ENCODE results near the gene EGFLAM.

The EGFLAM gene

DNA sequence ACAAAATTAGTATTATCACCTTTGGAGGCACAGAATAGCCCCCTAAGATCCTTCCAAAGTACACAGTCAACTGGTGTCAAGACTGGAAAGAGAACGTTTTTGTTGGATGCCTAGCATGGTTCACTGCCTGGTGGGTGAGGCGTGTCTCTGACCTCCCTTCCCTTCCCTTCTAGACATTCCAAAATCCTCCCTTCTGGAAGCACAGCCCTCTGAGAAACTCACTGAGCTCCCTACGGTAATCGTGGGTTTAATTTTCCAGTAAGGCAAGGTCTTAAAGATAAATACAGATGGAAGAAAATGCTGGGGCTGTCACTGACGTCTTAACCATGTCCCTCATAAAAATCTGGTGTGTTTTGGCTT, 159.3 kb downstream of the EGFLAM start:
- DNase-seq (ENCODE audit: low read depth in 2 of 2): no peak

DNA sequence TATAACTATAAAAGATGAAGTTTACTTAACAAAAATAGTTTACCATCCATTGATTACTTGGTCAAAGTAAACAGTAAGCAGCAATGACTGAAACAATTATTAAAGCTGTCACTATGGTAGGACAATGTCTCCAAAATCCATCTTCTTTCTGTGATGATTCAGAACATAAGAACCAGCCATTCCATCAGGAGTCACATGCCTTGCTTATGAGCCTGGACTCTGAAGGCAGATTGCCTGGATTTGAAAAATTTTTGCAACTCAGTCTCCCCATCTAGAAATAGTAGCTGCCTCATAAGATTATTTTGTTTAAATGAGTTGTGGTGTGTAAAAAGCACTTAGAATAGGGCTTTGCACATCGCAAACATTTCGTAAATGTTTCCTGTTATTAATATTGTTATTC, 161.9 kb downstream of the EGFLAM start:
- DNase-seq (ENCODE audit: low read depth in 2 of 2): no peak

DNA sequence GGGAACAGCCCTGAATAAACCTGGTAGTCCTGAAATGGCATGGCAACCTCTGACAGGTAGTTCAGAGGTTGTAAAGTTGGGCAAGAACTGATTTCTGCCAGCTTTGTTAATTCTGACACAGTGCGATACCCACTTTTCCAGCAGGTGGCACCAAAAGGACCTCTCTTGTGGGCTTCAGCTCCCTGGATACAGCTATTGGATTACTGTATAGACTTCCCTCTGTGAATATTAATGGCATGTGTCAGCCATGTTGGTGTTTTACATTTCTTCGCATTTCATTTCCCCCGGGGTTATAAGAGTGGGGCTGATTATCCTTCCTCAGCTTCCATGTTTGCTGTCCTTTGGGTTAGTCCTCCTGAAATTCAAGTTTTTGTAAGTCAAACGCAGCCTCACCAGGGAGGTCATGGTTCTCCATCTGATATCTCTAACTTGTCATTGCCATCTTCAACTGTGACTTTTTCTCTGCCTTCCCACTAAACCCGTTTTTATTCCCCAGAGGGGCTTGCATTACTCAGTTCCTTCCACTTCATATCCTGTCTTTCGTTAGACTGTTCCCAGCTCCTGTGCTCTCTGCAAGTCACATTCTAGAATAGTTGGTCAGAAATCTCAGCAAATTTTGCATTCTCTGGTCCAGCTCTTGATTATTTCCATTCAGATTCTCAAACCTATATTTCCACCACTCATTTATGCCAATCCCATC, 162.5 kb downstream of the EGFLAM start:
- DNase-seq (ENCODE audit: low read depth in 2 of 2): no peak

DNA sequence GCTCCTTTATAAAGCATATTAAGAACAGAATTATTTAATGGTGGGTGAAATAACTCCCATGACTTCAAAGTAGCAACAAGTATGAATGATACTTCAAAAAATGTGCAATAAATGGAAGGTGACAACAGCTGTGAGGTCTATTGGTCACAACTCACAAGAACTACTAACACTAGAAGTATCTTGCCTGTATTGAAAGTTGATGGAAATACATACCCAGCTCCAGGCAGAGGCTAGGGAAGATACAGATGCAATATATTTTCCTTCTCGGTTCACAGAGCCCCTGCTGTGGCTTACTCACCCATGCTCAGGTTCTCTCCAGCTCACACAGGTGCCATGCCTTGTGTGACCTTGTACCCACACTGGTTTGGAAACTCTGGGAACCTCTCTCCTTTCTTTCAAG, 164.3 kb downstream of the EGFLAM start:
- no peak for DNase-seq (ENCODE audit: low read depth in 2 of 2)

DNA sequence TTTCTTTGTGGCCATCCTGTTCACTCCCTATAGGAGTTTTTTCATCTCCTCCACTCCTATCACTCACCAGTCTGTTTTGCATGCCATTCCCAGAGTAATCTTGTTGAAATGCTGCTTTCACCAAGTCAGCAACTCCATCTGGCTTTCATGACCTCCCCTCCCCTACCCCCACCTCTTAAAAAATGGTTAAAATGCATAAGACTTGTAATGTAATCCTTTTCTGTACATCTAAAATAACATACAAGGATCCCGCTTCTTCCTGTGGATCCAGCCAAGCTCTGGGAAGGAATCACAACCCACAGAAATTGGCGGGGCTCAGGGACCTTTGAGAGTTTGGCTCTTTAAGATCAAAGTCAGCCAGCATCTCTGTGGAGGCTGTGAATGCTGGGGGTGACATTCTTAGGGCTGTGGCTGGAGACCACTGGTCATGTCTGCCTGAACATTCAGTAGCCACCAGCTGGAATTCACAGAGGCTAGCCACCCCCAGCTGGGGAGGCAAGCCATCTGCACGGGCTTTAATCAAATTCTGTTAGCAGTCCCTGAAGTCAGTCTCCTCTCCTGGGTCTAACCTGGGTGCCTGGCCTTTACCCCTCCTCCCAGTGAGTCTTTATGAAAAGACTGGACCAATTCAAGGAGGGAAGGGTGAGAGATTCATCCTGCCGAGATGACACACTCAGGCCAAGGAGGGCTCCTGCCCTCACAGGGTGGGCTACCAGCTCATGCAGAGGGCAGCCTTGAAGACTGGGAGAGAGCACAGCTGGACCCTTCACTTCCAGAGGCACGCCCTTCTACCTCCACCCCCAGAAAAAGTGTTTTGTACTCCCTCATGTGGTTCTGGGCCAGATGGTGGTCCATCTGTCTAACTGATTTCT, 165.2 kb downstream of the EGFLAM start:
- DNase-seq (ENCODE audit: low read depth in 2 of 2): no peak

DNA sequence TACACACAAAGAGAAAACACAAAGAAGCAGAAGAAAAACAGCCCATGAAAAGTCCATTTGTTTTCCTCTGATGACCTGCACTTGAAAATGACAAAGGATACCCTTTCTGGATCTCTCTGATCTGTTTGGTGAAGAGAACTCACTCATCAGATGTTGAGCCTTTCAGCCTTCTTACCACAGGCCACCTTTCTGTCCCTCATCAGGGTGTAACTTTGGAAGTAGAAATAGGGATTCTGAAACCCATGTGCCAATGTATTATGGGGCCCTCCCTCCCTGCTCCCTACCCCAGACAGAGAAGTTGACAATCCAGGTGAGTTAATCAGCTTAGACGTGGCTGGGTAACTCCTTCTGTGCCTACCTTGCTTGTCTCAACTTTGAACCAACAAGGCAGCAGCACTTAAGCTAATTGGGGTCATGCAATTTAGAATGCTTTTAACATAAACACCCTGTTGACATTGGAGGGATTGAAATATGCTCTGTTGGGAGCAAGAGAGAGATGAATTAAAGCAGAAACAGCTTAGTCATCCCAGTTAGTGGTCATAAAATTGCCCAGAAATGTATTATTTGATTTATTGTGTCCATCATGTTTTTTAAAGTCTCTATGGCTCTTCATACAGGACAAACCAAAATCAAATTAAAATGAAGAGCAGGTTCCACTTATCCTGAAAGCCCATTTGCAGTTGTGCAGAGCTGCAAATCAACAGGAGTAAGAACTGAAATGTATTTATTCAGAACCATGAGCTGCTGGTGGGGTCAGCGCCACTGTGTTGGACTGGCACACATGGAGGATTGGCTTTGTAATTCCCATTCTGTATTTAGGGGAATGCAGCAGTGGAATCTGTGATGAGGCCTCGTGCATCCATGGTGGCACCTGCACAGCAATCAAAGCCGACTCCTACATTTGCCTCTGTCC, 166.0 kb downstream of the EGFLAM start:
- no peak for DNase-seq (ENCODE audit: low read depth in 2 of 2)

DNA sequence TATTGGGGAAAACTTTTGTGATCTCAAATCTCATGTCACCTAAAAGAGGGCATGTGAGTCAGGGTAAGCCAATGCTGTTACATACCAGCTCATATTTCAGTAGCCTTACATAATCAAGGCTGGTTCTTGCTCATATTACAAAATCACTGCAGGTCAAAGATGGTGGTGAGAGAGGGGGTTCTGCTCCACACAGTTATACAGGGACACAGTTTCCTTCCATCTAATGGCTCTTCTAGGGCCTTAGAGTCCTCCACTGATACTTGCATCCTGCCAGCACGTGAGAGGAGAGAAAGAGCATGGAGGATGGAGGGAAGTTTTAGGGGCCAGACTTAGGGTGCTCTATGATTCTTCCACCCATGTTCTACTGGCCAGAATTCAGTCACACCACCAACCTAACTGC, 168.1 kb downstream of the EGFLAM start:
- no peak for DNase-seq (ENCODE audit: low read depth in 2 of 2)

DNA sequence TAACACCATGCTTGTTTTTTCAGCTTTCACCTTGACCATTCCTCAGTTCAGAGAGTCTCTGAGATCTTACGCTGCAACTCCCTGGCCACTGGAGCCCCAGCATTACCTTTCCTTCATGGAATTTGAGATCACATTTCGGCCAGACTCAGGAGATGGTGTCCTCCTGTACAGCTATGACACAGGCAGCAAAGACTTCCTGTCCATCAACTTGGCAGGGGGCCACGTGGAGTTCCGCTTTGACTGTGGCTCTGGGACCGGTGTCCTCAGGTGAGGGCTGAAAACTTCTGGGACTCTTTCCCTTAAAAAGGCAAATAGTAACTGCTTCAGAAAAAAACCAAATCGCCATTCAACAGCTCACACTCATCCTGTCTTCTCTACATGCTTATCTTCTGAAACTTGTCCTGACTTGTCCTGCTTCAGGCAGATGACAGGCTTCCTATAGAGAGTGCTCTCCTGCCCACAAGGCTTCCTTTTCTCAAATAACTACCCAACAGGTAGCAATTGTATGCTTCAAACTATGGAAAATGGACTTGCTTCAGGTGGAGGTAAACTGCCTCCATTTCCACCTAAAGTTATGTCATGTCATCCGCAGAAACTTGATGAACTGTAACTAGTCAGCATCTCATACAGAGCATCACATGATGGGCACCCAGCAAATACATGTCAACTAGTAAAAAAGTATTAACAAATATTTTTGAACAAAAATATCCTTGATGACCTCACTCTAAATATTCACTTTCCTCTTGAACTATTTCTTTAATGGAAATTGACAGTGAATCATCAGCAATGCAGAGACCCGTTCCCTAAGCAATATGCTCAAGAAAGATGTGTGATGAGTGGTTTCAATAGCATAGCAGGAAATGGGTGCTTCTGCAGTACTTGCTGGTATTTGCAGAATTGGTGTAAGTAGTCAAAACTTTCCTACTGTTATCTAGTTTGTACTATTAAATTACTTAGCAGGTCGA, 168.9 kb downstream of the EGFLAM start:
- DNase-seq (ENCODE audit: low read depth in 2 of 2): no peak

DNA sequence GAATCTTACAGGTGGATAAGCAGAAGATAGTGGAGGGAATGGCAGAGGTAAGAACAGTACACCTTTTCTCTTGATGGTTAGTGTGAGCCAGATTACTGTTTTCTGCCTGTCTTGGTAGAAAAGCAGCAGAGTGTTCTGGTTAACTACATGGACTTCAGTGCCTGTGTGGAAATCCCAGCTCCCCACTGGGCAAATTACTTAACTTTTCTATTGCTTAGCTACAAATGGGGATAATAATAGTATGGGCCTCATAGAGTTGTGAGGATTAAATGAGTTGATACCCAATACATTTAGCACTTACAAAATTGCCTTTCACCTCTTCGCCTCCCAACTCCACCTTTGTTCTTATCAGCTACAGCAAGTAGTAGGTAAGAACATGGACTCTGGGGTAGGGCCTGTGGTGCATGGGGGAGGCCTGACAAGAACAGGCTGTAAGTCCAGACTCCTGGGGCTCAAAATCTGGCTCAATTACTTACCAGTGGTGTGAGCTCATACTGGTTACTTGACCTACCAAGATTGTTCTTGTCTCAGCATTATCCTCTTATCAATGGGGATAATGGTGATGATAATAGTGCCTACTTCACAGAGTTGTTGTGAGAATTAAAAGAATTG, 173.0 kb downstream of the EGFLAM start:
- DNase-seq (ENCODE audit: low read depth in 2 of 2): no peak

DNA sequence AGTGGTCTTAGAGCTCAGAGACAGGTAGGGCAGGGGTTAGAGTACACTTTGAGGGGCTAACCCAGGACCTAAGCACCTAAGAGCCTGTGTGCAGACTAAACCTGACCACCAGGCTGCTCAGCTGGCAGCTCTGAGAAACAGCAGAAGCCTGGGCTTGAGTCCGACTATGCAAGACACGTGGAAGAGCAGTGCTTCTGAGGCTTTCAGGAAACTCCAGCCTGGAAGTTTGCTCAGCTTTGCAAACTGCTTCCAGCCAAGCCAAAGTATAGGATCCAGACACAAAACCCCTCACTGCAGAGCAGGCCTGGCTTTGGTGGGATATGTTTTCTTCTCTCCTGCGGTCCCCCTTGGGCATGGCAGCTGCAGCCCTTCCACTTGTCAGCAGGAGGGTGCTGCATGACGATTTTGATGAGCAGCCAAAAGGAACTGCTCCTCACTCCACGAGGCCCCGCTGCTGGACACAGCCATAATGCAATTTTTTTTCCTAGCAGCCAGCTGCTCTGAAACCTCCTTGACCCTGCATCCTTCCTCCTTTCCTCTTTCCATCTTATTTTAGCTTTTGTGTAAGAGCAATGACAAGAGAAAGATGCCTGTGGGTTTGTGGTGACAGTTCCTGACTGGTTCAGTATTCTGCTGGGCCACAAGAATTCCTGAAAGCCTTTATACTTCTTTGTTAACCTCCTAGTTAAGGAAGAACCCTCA, 175.0 kb downstream of the EGFLAM start:
- no peak for DNase-seq (ENCODE audit: low read depth in 2 of 2)

DNA sequence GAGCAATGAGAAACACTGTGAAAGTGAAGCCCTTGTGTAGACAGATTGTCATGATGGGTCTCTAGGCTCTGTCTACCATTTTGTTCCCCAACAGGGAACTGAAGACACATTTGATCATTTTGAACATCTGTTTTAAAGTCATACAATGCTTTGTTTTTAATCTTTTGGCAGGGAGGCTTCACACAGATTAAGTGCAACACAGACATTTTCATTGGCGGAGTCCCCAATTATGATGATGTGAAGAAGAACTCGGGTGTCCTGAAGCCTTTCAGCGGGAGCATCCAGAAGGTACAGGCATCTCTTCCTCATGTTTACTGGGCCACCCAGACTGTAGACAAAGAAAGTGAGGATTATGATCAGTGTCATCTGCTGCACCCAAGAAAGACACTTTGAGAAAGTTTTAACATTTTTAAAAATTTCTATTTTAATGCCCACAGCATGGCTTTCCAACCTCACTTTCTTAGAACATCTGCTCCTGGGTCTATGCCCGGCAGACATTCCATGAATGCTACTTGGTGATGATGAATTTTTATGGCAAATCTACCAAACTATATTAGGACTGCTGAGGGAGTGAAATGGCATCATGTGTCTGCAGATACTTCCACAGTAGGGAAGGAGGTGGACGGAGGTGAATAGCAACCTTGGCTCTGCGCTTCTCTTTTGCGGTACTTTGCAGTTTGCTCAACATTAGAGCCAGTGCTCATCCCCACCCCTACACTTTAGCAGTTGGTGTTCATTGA, 176.8 kb downstream of the EGFLAM start:
- no peak for DNase-seq (ENCODE audit: low read depth in 2 of 2)

DNA sequence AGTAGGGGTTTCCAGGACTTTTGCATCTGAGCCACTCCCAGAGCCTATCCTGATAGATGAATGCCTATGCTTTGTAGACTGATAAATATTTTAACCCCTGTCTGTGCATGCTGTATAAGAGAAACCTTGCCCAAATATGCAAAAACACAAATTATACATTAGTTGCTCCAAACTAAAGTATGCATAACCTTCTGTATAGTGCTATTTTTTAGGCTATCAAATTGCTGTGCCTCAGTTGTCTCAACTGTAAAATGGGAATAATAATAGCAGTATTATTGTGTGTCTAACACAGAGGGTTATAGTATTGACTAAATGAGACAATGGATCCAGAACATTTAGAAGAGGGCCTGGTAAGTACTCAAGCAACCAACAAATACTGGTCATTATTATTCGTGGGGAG, 180.4 kb downstream of the EGFLAM start:
- DNase-seq (ENCODE audit: low read depth in 2 of 2): no peak

DNA sequence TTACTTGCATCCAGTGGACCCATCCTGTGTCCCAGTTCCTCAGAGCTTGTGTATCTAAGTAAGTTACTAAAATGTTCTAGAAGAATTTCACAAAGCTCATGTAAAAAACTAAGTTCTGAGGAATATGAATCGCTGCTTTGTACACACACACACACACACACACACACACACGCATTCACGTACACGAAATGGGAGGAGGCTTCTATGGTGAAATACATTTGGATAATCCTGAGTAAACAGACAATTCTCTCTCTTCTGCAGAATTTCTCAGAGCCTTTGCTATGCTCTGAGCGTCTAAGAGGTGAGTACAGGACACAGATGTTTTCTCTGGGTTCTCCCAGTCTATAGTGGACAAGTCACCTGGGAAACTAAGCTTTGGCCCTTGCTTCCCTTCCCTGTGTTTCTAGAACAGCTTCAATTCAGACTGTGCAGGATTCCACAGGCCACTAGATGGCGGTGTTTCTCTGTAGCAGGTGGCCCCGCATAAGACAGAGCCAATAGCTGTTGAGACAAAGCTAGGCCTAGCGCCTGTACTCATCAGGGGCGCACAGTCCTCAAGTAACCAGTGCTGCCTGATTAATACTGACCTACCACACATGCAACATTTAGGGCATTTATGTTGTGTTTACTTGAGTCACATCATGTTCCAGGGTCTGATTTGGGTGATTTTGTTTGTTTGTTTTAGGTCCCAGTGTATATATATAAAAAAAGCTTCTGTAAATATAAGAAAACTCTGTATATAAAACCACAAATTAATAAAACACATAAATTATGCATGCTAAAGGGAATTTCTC, 183.3 kb downstream of the EGFLAM start:
- DNase-seq (ENCODE audit: low read depth in 2 of 2): peak; percentile 49 to 62

DNA sequence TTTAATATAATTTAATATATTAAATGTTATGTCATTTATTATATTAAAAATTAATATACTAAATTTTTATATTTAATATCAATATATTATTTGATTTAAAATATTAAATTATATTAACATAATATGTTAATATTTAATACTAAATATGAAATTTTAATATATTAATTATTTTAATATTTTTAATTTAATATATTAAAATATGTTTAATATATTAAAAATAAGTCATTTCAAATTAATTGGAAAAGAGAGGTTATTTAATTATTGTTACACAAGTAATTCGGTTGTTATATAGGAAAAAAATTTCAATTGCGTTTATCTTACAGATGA, 183.9 kb downstream of the EGFLAM start:
- no peak for DNase-seq (ENCODE audit: low read depth in 2 of 2)

DNA sequence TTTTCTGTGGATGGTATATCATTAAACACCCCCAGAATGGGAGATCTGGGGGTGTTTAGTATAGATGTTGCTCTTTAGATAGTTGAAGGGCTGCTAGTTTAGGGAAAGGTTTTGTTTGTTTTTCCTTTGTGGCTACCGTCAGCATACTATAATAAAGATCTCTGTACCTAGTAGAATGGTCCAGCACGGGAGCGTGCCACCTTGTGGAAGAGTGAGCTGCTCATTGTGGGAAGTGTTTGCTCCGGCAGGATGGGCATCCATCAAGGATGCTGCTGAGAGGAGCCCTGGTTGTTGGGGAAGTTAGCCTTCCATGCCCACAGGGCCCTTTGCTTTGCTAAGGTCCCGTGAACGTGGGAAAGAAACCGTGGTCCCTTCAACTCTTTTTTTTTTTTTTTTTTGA, 185.0 kb downstream of the EGFLAM start:
- no peak for DNase-seq (ENCODE audit: low read depth in 2 of 2)

DNA sequence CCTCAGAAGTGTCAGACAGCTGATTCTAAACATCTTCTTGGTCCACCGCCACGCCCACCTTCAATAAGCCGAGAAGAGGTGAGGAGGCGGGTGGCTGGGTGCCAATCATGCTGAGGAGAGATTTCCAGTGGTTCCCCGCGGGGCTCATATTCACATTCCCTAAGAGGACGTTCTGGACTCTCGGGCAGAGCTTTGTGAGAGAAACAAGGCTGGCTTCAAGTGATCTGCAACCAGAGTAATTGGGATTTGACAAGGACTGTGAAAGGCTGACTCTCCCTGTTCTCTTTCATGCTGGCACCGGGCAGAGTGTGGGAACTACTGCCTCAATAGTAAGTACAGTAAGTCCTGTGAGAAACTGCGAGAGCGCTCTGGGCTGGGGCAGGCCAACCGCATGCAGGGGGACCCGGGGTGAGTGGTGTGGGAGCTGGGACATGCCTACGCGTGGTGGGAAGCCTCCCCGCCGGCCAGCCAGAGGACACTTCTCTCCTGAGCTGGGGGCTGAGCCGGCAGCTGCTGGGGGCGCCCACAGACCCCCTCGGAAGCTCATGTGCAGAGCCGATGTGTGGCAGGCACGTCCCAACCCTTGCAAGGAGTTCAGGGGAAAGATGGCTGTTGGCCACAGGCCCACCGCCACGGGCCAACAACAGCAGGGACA, 187.1 kb downstream of the EGFLAM start:
- DNase-seq (ENCODE audit: low read depth in 2 of 2): no peak

DNA sequence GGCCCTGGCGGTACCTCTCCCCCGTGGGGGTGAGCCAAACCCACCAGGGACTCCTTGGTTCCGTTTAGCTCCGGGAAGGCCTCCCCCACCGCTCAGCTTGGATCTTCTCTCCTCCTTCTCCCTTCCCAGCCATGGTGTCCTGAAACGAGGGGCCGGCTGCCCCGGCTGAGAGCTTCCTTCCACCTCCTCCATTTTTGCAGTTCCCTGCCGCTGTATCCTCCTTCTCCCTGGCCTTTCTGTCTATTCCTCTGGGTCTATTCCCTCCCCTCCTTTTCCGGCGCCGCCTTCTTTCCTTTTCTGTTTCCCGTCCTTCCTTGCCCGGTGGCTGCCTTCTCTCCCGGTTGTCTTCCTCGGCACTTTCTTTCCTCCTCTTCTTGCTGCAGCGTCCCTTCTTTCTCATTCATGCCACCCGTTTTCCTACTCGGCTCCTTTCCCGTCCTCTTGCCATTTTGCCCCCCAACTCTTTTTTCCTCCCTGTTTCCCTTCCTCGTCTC, 187.7 kb downstream of the EGFLAM start:
- DNase-seq (ENCODE audit: low read depth in 2 of 2): no peak

DNA sequence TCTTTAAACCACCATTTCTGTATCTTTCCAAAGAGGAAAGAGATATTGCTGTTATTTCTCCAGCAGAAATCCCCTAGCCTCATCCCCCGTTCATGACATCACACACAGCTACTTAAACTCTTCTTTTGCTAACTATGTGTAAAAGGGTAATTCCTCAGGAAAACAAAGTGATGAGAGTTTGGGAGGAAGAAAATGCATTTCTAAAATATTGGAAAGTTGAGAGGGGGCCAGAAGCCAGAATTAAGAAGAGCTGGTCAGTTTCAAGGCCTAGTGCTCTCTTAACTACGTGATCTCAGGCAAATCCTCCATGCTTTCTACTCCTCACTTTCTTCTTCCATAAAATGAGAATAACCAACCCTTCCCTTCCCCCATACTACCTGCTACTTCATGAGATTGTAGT, 188.7 kb downstream of the EGFLAM start:
- no peak for DNase-seq (ENCODE audit: low read depth in 2 of 2)

All from activated CD8-positive, alpha-beta memory T cell treated with anti-CD3 and anti-CD28 coated beads for 4 hours (primary cell).